Trophoblast cell (in vitro differentiated cells and primary cell): Measurements from ENCODE around the gene SERINC5.

Experiments
- DNase-seq, 2 donors: peaks; one replicate each; pipeline ENCODE4 v3.0.0-alpha.2; 2016
- H2AFZ ChIP-seq: 2 replicates; pipeline ENCODE4 v1.6.1; 2013; ENCODE audit warnings: low read length, moderate library complexity, mild to moderate bottlenecking; ENCODE audit not compliant: insufficient read depth, poor library complexity
- H2AK5ac ChIP-seq: 2 replicates; pipeline ENCODE4 v1.6.1; 2013; ENCODE audit warnings: mild to moderate bottlenecking, low read length
- H2BK120ac ChIP-seq: 2 replicates; pipeline ENCODE4 v1.6.1; 2013; ENCODE audit warnings: low read length, mild to moderate bottlenecking, moderate library complexity; ENCODE audit not compliant: insufficient read depth, poor library complexity
- H2BK12ac ChIP-seq: 2 replicates; pipeline ENCODE4 v1.6.1; 2013; ENCODE audit warnings: mild to moderate bottlenecking, low read length, moderate library complexity
- H2BK5ac ChIP-seq: 2 replicates; pipeline ENCODE4 v1.6.1; 2013; ENCODE audit warnings: low read length, low read depth, moderate library complexity, mild to moderate bottlenecking; ENCODE audit not compliant: poor library complexity
- H3K14ac ChIP-seq: 2 replicates; pipeline ENCODE4 v1.6.1; 2013; ENCODE audit warnings: mild to moderate bottlenecking, low read length
- H3K18ac ChIP-seq: 2 replicates; pipeline ENCODE4 v1.6.1; 2013; ENCODE audit warnings: mild to moderate bottlenecking, low read length
- H3K23ac ChIP-seq: 2 replicates; pipeline ENCODE4 v1.6.1; 2013; ENCODE audit warnings: low read length
- H3K27ac ChIP-seq: 2 replicates; pipeline ENCODE4 v1.5.1; 2013; ENCODE audit warnings: low read depth, mild to moderate bottlenecking, inconsistent platforms, low read length, moderate library complexity
- H3K27me3 ChIP-seq: 2 replicates; pipeline ENCODE4 v1.6.1; 2013; ENCODE audit warnings: inconsistent platforms, mild to moderate bottlenecking, low read length, moderate library complexity; ENCODE audit not compliant: insufficient read depth
- H3K36me3 ChIP-seq, 2 experiments: 1 replicate in 1 of 2; 2 replicates in 1 of 2; pipeline ENCODE4 v1.6.1; 2013; ENCODE audit warnings: low read length in 2 of 2, mild to moderate bottlenecking in 2 of 2, moderate library complexity in 1 of 2; ENCODE audit not compliant: insufficient read depth in 2 of 2, control insufficient read depth in 1 of 2
- H3K4ac ChIP-seq: 2 replicates; pipeline ENCODE4 v1.6.1; 2013; ENCODE audit warnings: low read depth, mild to moderate bottlenecking, low read length, moderate library complexity
- H3K4me1 ChIP-seq, 2 experiments: 1 replicate in 1 of 2; 2 replicates in 1 of 2; pipeline ENCODE4 v1.6.1; 2013; ENCODE audit warnings: low read length in 2 of 2, mild to moderate bottlenecking in 2 of 2, moderate library complexity in 1 of 2; ENCODE audit not compliant: insufficient read depth in 2 of 2, control insufficient read depth in 1 of 2
- H3K4me2 ChIP-seq: 2 replicates; pipeline ENCODE4 v1.6.1; 2013; ENCODE audit warnings: inconsistent platforms, mild to moderate bottlenecking, low read length, moderate library complexity
- H3K4me3 ChIP-seq: 2 replicates; pipeline ENCODE4 v1.5.1; 2013; ENCODE audit warnings: mild to moderate bottlenecking, low read depth, low read length, inconsistent platforms
- H3K79me1 ChIP-seq: one replicate; pipeline ENCODE4 v1.6.1; 2013; ENCODE audit warnings: low read length
- H3K79me2 ChIP-seq: 2 replicates; pipeline ENCODE4 v1.6.1; 2013; ENCODE audit warnings: low read length, mild to moderate bottlenecking; ENCODE audit not compliant: control insufficient read depth, insufficient read depth, poor library complexity
- H3K9ac ChIP-seq: 2 replicates; pipeline ENCODE4 v1.6.1; 2013; ENCODE audit warnings: mild to moderate bottlenecking, low read length
- H3K9me3 ChIP-seq: 2 replicates; pipeline ENCODE4 v1.6.1; 2013; ENCODE audit warnings: low read depth, mild to moderate bottlenecking, control low read depth, inconsistent platforms, low read length; ENCODE audit not compliant: insufficient read depth
- H4K12ac ChIP-seq: 2 replicates; pipeline ENCODE4 v1.6.1; 2013; ENCODE audit warnings: low read depth, mild to moderate bottlenecking, low read length, moderate library complexity
- H4K8ac ChIP-seq: 2 replicates; pipeline ENCODE4 v1.6.1; 2013; ENCODE audit warnings: low read depth, mild to moderate bottlenecking, low read length, moderate library complexity
- H4K91ac ChIP-seq: one replicate; pipeline ENCODE4 v1.6.1; 2013; ENCODE audit warnings: low read depth, mild to moderate bottlenecking, low read length, moderate library complexity
- WGBS: extraction: QIAGEN DNeasy Blood & Tissue Kit; methylation state at CpG from one replicate; pipeline ENCODE4 v1.1.7; 2013; ENCODE audit warnings: missing lambda C conversion rate; ENCODE audit not compliant: insufficient read length, insufficient coverage; ENCODE audit errors: extremely low coverage; 5-methylcytosine and 5-hydroxymethylcytosine counted together

Gene SERINC5

GRCh38 chr5:80071510-80072021 lies 184.3 kb downstream of the SERINC5 start:
- H4K8ac ChIP-seq = no peak overlapping the region
- no peak overlapping the region for H3K23ac ChIP-seq
- no peaks in the 10 kb centered on the region for H3K27me3 ChIP-seq
- peaks cover 2% of the 10 kb centered on the region for H3K9me3 ChIP-seq
- peak in 1 of 2 donors; percentile 55 for DNase-seq
- H2AK5ac ChIP-seq = no peak overlapping the region
- H3K4ac ChIP-seq = no peak overlapping the region
- no peaks in the 10 kb centered on the region for H3K79me1 ChIP-seq
- no peak overlapping the region for H4K91ac ChIP-seq
- no peak overlapping the region for H2BK12ac ChIP-seq
- H3K27ac ChIP-seq = no peak overlapping the region
- H3K4me1 ChIP-seq = no peaks in the 10 kb centered on the region
- no peaks in the 10 kb centered on the region for H3K36me3 ChIP-seq
- no peak overlapping the region for H2AFZ ChIP-seq
- no peak overlapping the region for H4K12ac ChIP-seq
- no CpG with 5 or more reads among the region's 2 CpGs for WGBS
- no peak overlapping the region for H3K4me3 ChIP-seq
- no peak overlapping the region for H3K18ac ChIP-seq
- no peak overlapping the region for H2BK5ac ChIP-seq
- H3K14ac ChIP-seq = no peak overlapping the region
- H3K79me2 ChIP-seq = no peaks in the 10 kb centered on the region
- no peak overlapping the region for H3K4me2 ChIP-seq
- no peak overlapping the region for H2BK120ac ChIP-seq
- no peak overlapping the region for H3K9ac ChIP-seq

DNA sequence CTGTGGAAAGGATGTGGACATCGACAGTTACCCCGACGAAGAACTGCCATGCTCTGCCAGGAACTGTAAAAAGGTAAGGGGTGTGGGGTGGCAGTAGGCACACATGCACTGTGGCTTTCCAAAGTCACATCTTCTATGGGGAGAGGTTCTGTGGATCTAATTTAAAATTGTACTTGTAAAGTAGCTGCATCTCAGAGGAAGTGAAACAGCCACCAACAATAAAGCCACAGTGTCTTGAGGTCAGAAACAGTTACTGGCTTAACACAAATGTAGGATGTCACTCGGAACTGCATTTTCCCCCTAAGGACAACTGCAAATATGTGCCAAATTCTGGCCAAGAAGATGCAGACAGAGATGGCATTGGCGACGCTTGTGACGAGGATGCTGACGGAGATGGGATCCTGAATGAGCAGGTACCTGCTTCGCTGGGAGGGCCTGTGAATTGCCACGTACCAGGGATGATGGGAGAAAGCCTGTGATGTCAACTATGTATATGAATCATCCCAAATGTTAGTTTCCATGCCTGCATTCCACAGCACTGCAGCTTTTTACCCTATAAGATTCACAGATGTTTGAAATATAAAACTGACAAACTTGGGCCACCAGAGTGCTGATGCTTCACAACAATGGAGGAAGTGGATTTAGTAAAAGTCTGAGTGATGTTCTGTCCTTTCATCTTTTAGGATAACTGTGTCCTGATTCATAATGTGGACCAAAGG lies 185.4 kb downstream of the SERINC5 start:
- Histone ChIP-seq H3K14ac (no peak overlapping the region), H3K4me3 (no peak overlapping the region), H2BK5ac (no peak overlapping the region), H3K4ac (no peak overlapping the region), H3K4me2 (no peak overlapping the region), H4K12ac (no peak overlapping the region), H2AFZ (no peak overlapping the region), H3K18ac (no peak overlapping the region), H3K79me2 (no peaks in the 10 kb centered on the region), H3K79me1 (no peaks in the 10 kb centered on the region), H3K27ac (no peak overlapping the region), H2BK120ac (no peak overlapping the region), H2AK5ac (no peak overlapping the region), H2BK12ac (no peak overlapping the region), H3K23ac (no peak overlapping the region), H4K91ac (no peak overlapping the region), H3K9ac (no peak overlapping the region), H3K27me3 (no peaks in the 10 kb centered on the region), H3K9me3 (no peaks in the 10 kb centered on the region), H4K8ac (no peak overlapping the region), H3K4me1 (no peaks in the 10 kb centered on the region), H3K36me3 (no peaks in the 10 kb centered on the region)
- peak in 1 of 2 donors; percentile 36 for DNase-seq
- no CpG with 5 or more reads among the region's 10 CpGs for WGBS

GRCh38 chr5:80069918-80070318 lies 185.9 kb downstream of the SERINC5 start:
- no peak overlapping the region for H3K4me2 ChIP-seq
- WGBS = no CpG with 5 or more reads among the region's 3 CpGs

DNA sequence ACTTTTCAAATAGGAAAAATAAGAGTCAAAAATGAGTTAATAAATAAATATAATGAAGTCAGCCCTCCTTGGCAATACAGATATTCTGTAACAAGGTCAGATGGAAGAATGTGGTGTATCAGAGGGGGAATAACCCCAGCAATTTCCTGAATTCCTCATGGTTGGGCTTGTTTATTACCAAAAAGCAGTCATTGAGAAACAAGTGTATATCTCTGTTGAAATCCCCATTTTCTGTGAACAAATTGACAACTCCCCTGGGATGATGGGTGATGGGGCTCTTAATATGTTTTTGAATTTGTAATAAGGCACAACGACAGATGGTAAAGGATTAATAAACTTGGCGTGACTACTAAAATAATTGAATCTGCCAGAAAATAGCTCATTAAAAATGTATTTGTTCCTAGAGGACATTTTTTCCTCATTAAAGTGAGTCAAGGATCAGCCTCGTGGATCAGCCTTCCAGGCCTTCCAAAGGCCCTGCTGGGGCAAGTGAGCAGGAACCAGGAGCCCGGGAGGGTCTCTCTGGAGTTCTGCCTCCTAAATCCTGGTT lies 186.5 kb downstream of the SERINC5 start:
- H3K9me3 ChIP-seq = no peaks in the 10 kb centered on the region
- no peak overlapping the region for H3K27ac ChIP-seq
- H3K4me3 ChIP-seq = no peak overlapping the region
- H3K18ac ChIP-seq = no peak overlapping the region
- no peak overlapping the region for H2AFZ ChIP-seq
- WGBS = no CpG with 5 or more reads among the region's 4 CpGs
- no peak overlapping the region for H3K4ac ChIP-seq
- no peaks in the 10 kb centered on the region for H3K79me1 ChIP-seq
- no peaks in the 10 kb centered on the region for H3K4me1 ChIP-seq
- H3K27me3 ChIP-seq = no peaks in the 10 kb centered on the region
- no peak overlapping the region for H2BK12ac ChIP-seq
- no peak overlapping the region for H4K8ac ChIP-seq
- no peak overlapping the region for H3K9ac ChIP-seq
- no peak overlapping the region for H4K91ac ChIP-seq
- H3K4me2 ChIP-seq = no peak overlapping the region
- H3K23ac ChIP-seq = no peak overlapping the region
- H2AK5ac ChIP-seq = no peak overlapping the region
- no peak overlapping the region for H2BK120ac ChIP-seq
- H3K79me2 ChIP-seq = no peaks in the 10 kb centered on the region
- H2BK5ac ChIP-seq = no peak overlapping the region
- no peak overlapping the region for H3K14ac ChIP-seq
- DNase-seq = no peak
- H3K36me3 ChIP-seq = no peaks in the 10 kb centered on the region
- H4K12ac ChIP-seq = no peak overlapping the region

More at GRCh38 chr5:80069918-80070318, 185.9 kb downstream of the SERINC5 start:
- Histone ChIP-seq H3K4me3 (no peak overlapping the region), H3K79me2 (no peaks in the 10 kb centered on the region), H4K91ac (no peak overlapping the region), H2AK5ac (no peak overlapping the region), H2BK120ac (no peak overlapping the region), H2BK12ac (no peak overlapping the region), H4K12ac (no peak overlapping the region), H2BK5ac (no peak overlapping the region), H3K27ac (no peak overlapping the region), H3K18ac (no peak overlapping the region), H3K79me1 (no peaks in the 10 kb centered on the region), H3K9me3 (no peaks in the 10 kb centered on the region), H3K23ac (no peak overlapping the region), H4K8ac (no peak overlapping the region), H3K27me3 (no peaks in the 10 kb centered on the region), H2AFZ (no peak overlapping the region), H3K9ac (no peak overlapping the region), H3K4me1 (no peaks in the 10 kb centered on the region), H3K4ac (no peak overlapping the region), H3K36me3 (no peaks in the 10 kb centered on the region), H3K14ac (no peak overlapping the region)
- no peak for DNase-seq
